HG03064 (cell line): ENCODE measurements around the gene ERICH6B.
"Not testable (repeated sequence)": the region's sequence is repeated elsewhere in the genome, so short reads cannot be mapped to it uniquely, and the experiment has no call there.

Experiments used
- ATAC-seq: cut with Tn5 transposase; IDR thresholded peaks from one replicate; pipeline ENCODE4 v1.9.1; 2021; ENCODE audit warnings: low read depth; ENCODE audit not compliant: unreplicated experiment

ERICH6B gene

GRCh38 chr13:45615501-45616101 lies at the start of gene ERICH6B:
TSS of gene ERICH6B (minus strand) at chr13:45615739. CDS start at chr13:45597005, 18,734 bp downstream.
- no peak for ATAC-seq

DNA sequence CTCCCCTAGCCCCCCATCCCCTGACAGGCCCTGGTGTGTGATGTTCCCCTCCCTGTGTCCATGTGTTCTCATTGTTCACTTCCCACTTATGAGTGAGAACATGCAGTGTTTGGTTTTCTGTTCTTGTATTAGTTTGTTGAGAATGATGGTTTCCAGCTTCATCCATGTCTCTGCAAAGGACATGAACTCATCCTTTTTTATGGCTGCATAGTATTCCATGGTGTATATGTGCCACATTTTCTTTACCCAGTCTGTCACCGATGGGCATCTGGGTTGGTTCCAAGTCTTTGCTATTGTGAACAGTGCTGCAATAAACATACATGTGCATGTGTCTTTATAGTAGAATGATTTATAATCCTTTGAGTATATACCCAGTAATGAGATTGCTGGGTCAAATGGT lies 47.4 kb upstream of the ERICH6B start:
- ATAC-seq: not testable (repeated sequence)

GRCh38 chr13:45662162-45662561 lies 46.6 kb upstream of the ERICH6B start:
- ATAC-seq: no peak

DNA sequence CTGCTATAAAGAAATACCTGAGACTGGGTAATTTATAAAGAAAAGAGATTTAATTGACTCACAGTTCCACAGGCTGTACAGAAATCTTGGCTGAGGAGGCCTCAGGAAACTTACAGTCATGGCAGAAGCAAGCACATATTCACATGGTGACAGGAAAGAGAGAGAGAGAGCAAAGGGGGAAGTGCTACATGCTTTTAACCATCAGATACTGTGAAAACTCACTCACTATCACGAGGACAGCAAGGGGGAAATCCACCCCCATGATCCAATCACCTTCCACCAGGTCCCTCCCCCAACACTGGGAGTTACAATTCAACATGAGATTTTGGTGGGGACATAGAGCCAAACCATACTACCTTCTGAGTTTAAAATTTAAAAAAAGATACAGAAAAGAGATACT lies 44.9 kb upstream of the ERICH6B start:
- not testable (repeated sequence) for ATAC-seq

- ATAC-seq: no peak
Observed at GRCh38 chr13:45659536-45659935, 44.0 kb upstream of the ERICH6B start.

DNA sequence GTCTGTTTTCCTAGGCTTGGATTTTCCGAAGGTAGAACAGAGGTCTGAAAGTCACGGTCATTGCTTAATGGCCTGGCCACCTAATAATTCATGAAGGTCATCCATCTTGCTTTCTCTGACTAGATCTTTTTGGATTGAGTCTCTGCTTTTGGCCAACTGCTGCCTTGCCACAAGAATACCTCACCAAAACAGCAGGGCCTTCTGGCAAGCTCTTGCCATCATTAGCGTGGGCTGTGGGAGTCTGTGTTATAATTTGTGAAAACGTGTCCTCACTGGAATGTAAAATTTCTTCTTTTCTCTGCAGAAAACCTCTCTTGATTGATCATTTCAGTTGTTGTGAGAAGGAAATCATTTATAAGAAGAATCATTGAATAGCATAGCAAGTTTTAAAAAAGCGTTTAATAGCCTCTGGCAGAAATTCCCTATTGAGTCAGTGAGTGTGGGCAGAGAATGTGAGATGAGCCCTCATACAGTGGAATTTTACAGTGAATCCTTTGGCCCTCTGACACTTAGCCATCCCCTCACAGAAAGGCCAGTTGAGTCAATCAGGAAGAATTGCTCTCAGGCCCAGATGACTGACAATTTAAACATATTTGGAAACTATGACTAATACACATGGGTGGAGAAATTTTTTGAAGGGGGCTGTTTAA lies 43.2 kb upstream of the ERICH6B start:
- ATAC-seq: no peak

DNA sequence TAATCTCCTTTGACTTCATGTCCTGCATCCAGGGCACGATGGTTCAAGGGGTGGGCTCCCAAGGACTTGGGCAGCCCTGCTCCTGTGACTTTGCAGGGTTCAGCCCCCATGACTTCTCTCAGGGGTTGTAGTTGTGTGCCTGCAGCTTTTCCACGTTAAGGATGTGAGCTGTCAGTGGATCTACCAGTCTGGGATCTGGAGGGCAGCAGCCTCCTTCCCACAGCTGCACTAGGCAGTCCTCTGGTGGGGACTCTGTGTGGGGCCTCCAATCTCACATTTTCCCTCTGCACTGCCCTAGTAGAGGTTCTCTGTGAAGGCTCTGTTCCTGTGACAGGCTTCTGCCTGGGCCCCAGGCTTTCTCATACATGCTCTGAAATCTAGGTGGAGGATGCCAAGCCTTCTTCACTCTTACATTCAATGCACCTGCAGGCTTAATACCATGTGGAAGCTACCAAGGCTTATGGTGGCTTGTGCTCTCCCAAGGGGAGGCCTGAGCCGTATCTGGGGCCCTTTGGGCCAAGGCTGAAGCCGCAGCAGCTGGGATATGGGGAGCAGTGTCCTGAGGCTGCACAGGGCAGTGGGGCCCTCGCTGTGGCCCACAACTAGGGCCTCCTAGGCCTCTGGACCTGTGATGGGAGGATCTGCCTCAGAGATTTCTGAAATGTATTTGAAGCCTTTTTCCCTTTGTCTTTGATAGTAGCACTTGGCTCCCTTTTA lies 39.3 kb upstream of the ERICH6B start:
- no peak for ATAC-seq

GRCh38 chr13:45645263-45645662 lies 29.7 kb upstream of the ERICH6B start:
- not testable (repeated sequence) for ATAC-seq

- not testable (repeated sequence) for ATAC-seq
Observed at GRCh38 chr13:45642159-45642558, 26.6 kb upstream of the ERICH6B start.

DNA sequence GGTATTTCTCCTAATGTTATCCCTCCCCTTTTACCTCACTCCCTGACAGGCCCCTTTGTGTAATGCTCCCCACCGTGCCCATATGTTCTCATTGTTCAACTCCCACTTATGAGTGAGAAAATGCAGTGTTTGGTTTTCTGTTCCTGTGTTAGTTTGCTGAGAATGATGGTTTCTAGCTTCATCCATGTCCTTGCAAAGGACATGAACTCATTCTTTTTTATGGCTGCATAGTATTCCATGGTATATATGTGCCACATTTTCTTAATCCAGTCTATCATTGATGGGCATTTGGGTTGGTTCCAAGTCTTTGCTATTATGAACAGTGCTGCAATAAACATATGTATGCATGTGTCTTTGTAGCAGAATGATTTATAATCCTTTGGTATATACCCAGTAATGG lies 19.8 kb upstream of the ERICH6B start:
- ATAC-seq: not testable (repeated sequence)

DNA sequence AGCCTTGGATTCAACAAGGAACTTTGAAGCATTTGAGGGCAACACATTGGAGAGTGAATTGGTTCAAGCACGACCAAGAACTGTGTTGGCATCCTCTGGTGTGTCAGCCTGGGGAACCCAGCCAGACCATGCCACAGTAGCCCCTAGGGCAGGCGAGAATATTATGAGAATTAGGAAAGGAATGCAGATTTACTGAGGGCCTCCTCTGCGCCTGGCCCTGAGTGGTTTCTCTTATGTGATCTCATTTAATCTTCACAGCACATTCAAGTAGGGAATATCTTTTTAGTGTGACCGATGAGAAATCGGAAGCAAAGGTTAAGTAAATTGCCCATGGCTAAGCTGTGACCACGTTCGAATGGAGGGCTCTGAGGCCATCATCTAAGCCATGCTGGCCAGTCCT lies 15.3 kb upstream of the ERICH6B start:
- no peak for ATAC-seq

- ATAC-seq: no peak
Observed at GRCh38 chr13:45629940-45630339, 14.4 kb upstream of the ERICH6B start.

DNA sequence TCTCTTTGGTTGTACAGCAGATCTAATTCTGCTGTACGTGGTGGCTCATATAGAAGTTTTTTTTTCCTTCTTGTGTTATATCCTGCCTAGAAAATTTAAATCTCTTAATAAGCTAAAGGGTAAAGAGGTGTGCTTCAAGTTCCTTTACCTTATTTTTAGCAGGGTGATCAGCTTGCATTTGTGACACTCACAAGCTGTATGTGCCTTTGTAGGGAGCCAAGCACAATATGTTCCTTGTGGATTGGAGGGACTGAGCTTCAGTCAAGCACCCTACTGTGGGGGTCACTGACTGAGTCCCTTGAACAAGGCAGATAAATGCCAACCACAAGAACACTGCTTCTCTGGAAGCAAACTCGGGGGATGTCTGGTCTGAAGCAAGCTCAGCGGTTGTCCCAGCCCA lies 12.6 kb upstream of the ERICH6B start:
- no peak for ATAC-seq

- no peak for ATAC-seq
Observed at GRCh38 chr13:45627656-45628055, 12.1 kb upstream of the ERICH6B start.

- no peak for ATAC-seq
Observed at GRCh38 chr13:45626731-45627374, 11.3 kb upstream of the ERICH6B start.

DNA sequence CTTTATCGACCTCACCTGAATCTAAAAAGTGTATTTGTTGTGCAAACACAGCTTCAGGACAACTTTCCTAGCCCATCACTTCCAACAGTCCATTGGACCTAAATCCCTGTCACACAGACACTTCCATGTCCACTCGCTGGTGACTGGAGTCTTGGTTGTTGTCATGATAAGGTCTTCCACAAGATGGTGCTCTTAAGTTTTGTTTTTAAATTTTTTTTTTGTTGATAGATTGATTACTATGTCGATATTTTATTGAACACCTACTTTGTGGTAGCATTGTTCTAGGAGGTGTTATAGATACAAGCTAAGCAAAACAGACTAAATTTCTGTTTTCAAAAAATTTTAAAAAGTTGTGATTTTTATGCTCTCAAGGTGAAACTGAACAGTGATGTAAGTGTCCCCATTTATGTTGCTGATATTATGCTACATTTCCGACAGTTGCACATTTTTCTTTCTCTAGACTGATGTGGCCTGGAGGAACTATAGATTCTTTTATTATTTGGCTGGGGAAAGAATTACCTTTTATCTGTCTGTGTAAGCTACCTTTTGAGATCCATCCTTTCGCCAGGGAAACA lies 8.1 kb upstream of the ERICH6B start:
- no peak for ATAC-seq

GRCh38 chr13:45621950-45622349 lies 6.4 kb upstream of the ERICH6B start:
- no peak for ATAC-seq

- ATAC-seq: no peak
Observed at GRCh38 chr13:45607931-45608330, 7.6 kb downstream of the ERICH6B start.

- no peak for ATAC-seq
Observed at GRCh38 chr13:45604892-45605291, 10.6 kb downstream of the ERICH6B start.

DNA sequence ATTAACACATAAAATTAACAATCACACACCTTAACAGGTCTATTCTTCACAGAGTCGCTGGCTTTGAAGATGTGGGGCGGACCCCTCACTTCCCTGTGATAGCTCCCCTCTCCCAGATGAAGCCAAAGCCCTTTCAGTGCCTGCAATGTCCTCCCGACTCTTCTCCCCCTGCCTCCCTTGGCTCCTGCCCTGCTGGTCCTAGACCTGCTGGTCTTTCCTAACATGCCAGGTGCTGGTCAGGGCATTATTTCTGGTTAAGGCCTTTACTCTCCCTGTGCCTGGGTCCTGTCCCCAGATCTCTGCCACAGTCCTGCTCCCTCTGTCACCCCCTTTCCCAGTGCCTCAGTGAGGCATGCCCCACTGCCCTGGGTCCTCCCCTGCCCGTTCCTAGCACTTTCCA lies 12.2 kb downstream of the ERICH6B start:
- ATAC-seq: no peak
